ENCODE data around the gene CFLAR. TPM values are rescaled to one million over a fixed set of nuclear protein-coding genes. Genes with fewer than 3 reads are reported as not detected.

The CFLAR gene
- total and polyA plus RNA-seq, 2 of the 13 experiments (the other 11 are each of a cell fraction or from before 2014, with no cell fraction given): 43.8 to 92.1 TPM

- TF ChIP-seq MED13 (CRISPR knock-in tag; IDR thresholded peaks at IDR 0.05) (0 out of 2 replicates have a peak, but pooled peaks have one; percentile 49), ZNF468 (CRISPR knock-in tag; IDR thresholded peaks at IDR 0.05) (no peak), ZNF577 (CRISPR knock-in tag; IDR thresholded peaks at IDR 0.05; ENCODE audit: borderline replicate concordance, low read depth) (no peak), SMAD9 (CRISPR knock-in tag; IDR thresholded peaks at IDR 0.05) (no peak), ZSCAN29 (CRISPR knock-in tag; conservative IDR thresholded peaks at IDR 0.05) (peak; percentile 14; the same call in 1 of the 2 replicates), GABPB1 (CRISPR knock-in tag; IDR thresholded peaks at IDR 0.05) (peak; percentile 69), FLYWCH1 (CRISPR knock-in tag; IDR thresholded peaks at IDR 0.05) (no peak), SOX13 (IDR thresholded peaks at IDR 0.05) (no peak), SOX13 (CRISPR knock-in tag; conservative IDR thresholded peaks at IDR 0.05 in 1 of 2, IDR thresholded peaks at IDR 0.05 in 1 of 2) (peak; percentile 54 to 66; a peak in 2 of 4 replicates), ATM (IDR thresholded peaks at IDR 0.05; ENCODE audit: borderline replicate concordance) (no peak), ZNF235 (CRISPR knock-in tag; IDR thresholded peaks at IDR 0.05; ENCODE audit: borderline replicate concordance) (no peak), AFF4 (CRISPR knock-in tag; IDR thresholded peaks at IDR 0.05) (peak; percentile 68; the same call in 1 of the 2 replicates), KLF16 (CRISPR knock-in tag; IDR thresholded peaks at IDR 0.05) (peak in 1 of 2 experiments; percentile 59; a peak in 1 of 4 replicates), ATRX (CRISPR knock-in tag; IDR thresholded peaks at IDR 0.05; ENCODE audit: borderline replicate concordance) (no peak), ZNF326 (CRISPR knock-in tag; IDR thresholded peaks at IDR 0.05; ENCODE audit: borderline replicate concordance) (no peak), KMT2B (CRISPR knock-in tag; IDR thresholded peaks at IDR 0.05) (peak; percentile 76; the same call in 1 of the 2 replicates), ZNF724P (CRISPR knock-in tag; IDR thresholded peaks at IDR 0.05; ENCODE audit: borderline replicate concordance) (no peak), ZNF441 (CRISPR knock-in tag; IDR thresholded peaks at IDR 0.05; ENCODE audit: borderline replicate concordance) (0 out of 2 replicates have a peak, but pooled peaks have one; percentile 9), E2F1 (CRISPR knock-in tag; IDR thresholded peaks at IDR 0.05) (peak; percentile 18; the same call in 1 of the 2 replicates), DMTF1 (CRISPR knock-in tag; IDR thresholded peaks at IDR 0.05) (no peak), SKI (IDR thresholded peaks at IDR 0.05; ENCODE audit: partially characterized antibody) (no peak), ZNF543 (CRISPR knock-in tag; IDR thresholded peaks at IDR 0.05) (no peak; the same call in 1 of the 2 replicates)
These were observed 88.9 kb downstream of the CFLAR start (continued) for GRCh38 chr2:201204655-201205514.
